Measurements from ENCODE around the gene CBR1. TPM values are rescaled to one million over a fixed set of nuclear protein-coding genes. Genes with fewer than 3 reads are reported as not detected.

CBR1 gene
- total and polyA plus RNA-seq, 2 of the 13 experiments (the other 11 are each of a cell fraction or from before 2014, with no cell fraction given), result 33.7 to 38.7 TPM

DNA sequence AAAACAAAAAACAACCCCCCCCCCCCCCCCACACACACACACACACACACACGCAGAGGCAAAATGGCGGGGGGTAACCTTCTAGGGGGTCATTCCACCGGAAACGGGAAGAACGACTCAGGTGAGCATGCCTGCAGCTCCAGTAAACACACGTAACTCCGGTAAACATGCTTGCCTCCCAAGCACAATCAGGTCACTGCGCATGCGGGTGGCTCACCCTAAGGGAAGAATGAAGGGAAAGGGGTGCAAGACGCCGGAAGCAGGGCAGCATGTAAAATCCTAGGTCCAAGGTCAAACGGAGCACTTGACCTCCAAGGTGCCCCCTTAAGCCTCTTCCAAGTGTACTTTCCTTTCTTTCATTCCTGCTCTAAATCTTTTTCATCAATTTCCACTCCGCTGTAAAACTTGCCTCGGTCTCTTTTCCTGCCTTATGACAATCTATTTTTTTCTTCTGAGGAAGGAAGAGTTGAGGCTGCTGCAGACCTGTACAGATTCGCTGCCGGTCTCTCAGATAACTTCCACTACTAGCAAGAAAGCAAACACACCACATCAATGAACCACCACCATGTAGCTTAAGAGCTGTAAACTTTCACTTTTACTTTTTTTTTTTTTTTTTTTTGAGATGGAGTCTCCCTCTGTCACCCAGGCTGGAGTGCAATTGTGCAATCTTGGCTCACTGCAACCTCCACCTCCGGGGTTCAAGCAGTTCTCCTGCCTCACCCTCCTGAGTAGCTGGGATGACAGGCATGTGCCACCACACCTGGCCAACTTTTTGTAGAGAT lies 44.0 kb downstream of the CBR1 start (continued):
- TF ChIP-seq, protein P1, sequence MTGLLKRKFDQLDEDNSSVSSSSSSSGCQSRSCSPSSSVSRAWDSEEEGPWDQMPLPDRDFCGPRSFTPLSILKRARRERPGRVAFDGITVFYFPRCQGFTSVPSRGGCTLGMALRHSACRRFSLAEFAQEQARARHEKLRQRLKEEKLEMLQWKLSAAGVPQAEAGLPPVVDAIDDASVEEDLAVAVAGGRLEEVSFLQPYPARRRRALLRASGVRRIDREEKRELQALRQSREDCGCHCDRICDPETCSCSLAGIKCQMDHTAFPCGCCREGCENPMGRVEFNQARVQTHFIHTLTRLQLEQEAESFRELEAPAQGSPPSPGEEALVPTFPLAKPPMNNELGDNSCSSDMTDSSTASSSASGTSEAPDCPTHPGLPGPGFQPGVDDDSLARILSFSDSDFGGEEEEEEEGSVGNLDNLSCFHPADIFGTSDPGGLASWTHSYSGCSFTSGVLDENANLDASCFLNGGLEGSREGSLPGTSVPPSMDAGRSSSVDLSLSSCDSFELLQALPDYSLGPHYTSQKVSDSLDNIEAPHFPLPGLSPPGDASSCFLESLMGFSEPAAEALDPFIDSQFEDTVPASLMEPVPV (CRISPR knock-in tag; IDR thresholded peaks at IDR 0.05), result no peak
- TF ChIP-seq ZSCAN22 (CRISPR knock-in tag; IDR thresholded peaks at IDR 0.05), result no peak
- TF ChIP-seq ZNF678 (CRISPR knock-in tag; IDR thresholded peaks at IDR 0.05), result no peak
- no peak for TF ChIP-seq ZNF747 (CRISPR knock-in tag; IDR thresholded peaks at IDR 0.05; ENCODE audit: borderline replicate concordance)
- no peak; the same call in 1 of the 2 replicates for TF ChIP-seq SALL1 (CRISPR knock-in tag; IDR thresholded peaks at IDR 0.05)
- no peak for TF ChIP-seq ZNF703 (CRISPR knock-in tag; IDR thresholded peaks at IDR 0.05; ENCODE audit: borderline replicate concordance)
- TF ChIP-seq SRF (IDR thresholded peaks at IDR 0.05; ENCODE audit: low read depth, low read length), result no peak
- TF ChIP-seq ZNF615 (CRISPR knock-in tag; IDR thresholded peaks at IDR 0.05; ENCODE audit: borderline replicate concordance), result no peak
- no peak for TF ChIP-seq ZNF674 (CRISPR knock-in tag; IDR thresholded peaks at IDR 0.05; ENCODE audit: low read depth)
- TF ChIP-seq TOPORS (CRISPR knock-in tag; IDR thresholded peaks at IDR 0.05), result no peak
- no peak for TF ChIP-seq PRPF4 (IDR thresholded peaks at IDR 0.05; ENCODE audit: low read depth, low read length, poor library complexity, severe bottlenecking)
- TF ChIP-seq, protein P2, sequence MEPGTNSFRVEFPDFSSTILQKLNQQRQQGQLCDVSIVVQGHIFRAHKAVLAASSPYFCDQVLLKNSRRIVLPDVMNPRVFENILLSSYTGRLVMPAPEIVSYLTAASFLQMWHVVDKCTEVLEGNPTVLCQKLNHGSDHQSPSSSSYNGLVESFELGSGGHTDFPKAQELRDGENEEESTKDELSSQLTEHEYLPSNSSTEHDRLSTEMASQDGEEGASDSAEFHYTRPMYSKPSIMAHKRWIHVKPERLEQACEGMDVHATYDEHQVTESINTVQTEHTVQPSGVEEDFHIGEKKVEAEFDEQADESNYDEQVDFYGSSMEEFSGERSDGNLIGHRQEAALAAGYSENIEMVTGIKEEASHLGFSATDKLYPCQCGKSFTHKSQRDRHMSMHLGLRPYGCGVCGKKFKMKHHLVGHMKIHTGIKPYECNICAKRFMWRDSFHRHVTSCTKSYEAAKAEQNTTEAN (CRISPR knock-in tag; conservative IDR thresholded peaks at IDR 0.05), result no peak
- TF ChIP-seq POGZ (CRISPR knock-in tag; IDR thresholded peaks at IDR 0.05), result peak; percentile 24; the same call in 1 of the 2 replicates
- TF ChIP-seq, protein P3, sequence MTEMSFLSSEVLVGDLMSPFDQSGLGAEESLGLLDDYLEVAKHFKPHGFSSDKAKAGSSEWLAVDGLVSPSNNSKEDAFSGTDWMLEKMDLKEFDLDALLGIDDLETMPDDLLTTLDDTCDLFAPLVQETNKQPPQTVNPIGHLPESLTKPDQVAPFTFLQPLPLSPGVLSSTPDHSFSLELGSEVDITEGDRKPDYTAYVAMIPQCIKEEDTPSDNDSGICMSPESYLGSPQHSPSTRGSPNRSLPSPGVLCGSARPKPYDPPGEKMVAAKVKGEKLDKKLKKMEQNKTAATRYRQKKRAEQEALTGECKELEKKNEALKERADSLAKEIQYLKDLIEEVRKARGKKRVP (CRISPR knock-in tag; IDR thresholded peaks at IDR 0.05), result 0 out of 4 replicates have a peak, but pooled peaks of 1 of the 2 experiments have one; percentile 19
- peak; percentile 84 for TF ChIP-seq FOXP1 (IDR thresholded peaks at IDR 0.05)
- TF ChIP-seq FOXP1 (CRISPR knock-in tag; IDR thresholded peaks at IDR 0.05), result peak; percentile 98
- TF ChIP-seq CAMTA2 (CRISPR knock-in tag; IDR thresholded peaks at IDR 0.05; ENCODE audit: borderline replicate concordance), result no peak
- no peak for TF ChIP-seq PAWR (CRISPR knock-in tag; IDR thresholded peaks at IDR 0.05; ENCODE audit: borderline replicate concordance)
- no peak for TF ChIP-seq RBFOX2 (IDR thresholded peaks at IDR 0.05; ENCODE audit: low read depth, low read length)
- no peak for TF ChIP-seq AKAP8 (CRISPR knock-in tag; IDR thresholded peaks at IDR 0.05)
- no peak for TF ChIP-seq ZNF883 (CRISPR knock-in tag; IDR thresholded peaks at IDR 0.05; ENCODE audit: not compliant biosample characterization)
- TF ChIP-seq, protein P4, sequence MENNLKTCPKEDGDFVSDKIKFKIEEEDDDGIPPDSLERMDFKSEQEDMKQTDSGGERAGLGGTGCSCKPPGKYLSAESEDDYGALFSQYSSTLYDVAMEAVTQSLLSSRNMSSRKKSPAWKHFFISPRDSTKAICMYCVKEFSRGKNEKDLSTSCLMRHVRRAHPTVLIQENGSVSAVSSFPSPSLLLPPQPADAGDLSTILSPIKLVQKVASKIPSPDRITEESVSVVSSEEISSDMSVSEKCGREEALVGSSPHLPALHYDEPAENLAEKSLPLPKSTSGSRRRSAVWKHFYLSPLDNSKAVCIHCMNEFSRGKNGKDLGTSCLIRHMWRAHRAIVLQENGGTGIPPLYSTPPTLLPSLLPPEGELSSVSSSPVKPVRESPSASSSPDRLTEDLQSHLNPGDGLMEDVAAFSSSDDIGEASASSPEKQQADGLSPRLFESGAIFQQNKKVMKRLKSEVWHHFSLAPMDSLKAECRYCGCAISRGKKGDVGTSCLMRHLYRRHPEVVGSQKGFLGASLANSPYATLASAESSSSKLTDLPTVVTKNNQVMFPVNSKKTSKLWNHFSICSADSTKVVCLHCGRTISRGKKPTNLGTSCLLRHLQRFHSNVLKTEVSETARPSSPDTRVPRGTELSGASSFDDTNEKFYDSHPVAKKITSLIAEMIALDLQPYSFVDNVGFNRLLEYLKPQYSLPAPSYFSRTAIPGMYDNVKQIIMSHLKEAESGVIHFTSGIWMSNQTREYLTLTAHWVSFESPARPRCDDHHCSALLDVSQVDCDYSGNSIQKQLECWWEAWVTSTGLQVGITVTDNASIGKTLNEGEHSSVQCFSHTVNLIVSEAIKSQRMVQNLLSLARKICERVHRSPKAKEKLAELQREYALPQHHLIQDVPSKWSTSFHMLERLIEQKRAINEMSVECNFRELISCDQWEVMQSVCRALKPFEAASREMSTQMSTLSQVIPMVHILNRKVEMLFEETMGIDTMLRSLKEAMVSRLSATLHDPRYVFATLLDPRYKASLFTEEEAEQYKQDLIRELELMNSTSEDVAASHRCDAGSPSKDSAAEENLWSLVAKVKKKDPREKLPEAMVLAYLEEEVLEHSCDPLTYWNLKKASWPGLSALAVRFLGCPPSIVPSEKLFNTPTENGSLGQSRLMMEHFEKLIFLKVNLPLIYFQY (CRISPR knock-in tag; IDR thresholded peaks at IDR 0.05; ENCODE audit: borderline replicate concordance), result no peak
